RPMI8226 (cell line): ENCODE results near the gene ZNF674.
"Not testable (repeated sequence)": the region's sequence is repeated elsewhere in the genome, so short reads cannot be mapped to it uniquely, and the experiment has no call there.

ENCODE experiments used
- DNase-seq: peaks from one replicate; pipeline ENCODE4 v3.0.0-alpha.2; 2015

ZNF674 gene

DNA sequence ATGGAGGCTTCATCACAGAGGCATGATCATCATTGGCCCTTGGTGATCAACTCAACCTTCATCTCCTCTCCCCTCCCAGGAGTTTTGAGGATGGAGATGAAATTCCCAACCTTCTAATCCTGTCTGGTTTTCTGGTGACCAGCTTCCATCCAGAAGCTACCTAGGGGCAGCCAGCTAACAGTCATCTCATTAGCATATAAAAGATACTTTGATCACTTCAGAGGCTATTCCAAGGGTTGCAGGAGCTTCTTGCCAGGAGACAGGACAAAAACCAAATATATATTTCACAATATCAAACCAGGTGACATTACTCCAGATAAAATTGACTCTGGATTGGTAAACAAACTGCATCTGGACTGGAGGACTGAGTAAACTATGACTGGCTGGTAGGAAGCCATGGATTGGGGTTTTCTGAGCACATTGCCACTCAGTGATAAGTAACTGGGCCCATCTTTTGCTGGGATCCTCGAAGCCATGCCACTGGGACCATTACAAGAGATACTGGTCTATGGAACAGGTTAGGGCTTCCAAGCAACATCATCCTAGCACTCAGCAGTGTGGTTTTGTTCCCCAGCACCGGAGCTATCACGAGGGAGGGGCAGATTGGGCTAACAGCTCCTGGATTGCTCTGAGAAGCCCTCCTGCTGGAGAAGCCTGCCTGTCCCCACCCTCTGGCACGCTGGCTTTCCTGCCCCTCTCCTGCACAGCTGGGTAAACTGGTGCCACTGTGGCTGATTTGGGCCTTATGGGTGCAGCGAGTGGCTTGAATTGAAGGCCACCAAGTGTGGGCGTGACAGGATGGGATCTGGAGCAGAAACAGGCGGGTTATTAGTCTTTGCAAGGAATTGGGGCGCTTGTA, 84.2 kb downstream of the ZNF674 start:
- DNase-seq = not testable (repeated sequence)

DNA sequence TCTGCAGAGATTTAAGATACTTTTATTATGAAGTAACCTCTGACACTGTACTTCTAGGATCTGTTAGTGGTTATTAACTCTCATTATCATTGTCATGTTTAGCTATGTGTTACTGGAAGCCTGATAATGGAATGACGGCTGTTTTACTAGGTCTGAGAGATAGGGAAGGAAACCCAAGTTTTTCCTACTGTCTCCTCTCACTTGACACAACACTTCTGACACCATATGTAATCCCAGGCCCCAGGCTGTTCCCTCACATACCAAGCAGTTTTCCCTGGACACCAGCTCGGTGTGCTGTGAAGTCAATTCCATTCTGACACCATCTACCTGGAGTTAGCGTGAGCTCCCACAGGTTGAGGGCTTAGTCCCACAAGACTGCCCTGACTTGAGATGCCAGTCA, 85.6 kb downstream of the ZNF674 start:
- DNase-seq = no peak

DNA sequence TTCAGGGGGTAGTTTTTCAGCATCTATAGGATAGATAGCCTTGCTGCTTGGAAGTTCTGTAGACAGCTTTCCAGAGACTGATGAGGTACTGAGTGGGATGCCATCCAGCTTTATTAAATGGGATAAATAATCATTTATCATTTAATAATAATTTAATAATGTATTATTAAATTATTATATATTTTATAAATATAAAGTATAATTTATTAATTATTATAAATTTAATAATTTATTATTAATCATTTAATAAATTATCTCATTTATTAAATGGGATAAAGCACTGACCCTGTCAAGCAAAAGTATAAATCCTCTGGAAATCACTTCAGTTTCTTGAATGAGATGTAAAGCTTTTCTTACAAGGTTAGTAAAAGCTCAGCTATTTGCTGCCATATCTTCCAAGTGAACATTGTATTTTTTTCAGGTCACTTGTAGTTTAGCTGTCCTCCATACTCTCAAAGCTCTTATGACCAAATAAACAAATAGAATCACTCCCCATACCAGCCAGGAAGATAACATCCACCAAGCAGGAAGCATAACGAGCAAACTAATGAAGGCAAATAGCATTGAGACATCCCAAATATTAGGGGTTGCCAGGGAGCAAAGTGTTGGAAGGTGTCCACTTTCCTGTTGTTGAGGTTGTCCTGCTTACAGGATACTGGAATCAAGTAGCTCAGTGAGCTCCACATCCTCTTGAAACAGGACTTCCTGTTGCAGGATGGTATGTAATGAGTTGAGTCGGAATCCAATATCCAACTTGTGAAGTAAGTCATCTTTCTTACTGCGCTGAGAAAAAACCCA, 88.9 kb downstream of the ZNF674 start:
- DNase-seq = no peak
